ENCODE data around the gene ANTXR1. TPM values are rescaled to one million over a fixed set of nuclear protein-coding genes. Genes with fewer than 3 reads are reported as not detected.

The ANTXR1 gene
- polyA plus RNA-seq, 1 donor, result 29.6 TPM

DNA sequence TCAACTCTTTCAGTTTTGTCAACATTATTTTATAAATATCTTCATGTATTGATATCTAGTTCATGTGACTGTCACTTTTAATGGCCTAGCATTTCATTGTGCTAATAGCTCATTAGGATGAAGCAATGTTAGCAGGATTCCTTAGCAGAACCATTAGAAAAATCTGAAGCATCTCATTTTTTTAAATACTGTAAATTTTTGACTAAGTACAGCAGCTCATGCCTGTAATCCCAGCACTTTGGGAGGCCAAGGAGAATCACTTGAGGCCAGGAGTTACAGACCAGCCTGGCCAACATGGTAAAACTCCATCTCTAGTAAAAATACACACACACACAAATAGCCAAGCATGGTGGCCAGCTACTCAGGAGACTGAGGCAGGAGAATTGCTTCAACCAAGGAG lies 15.6 kb upstream of the ANTXR1 start:
- Histone ChIP-seq H3K27me3 (ENCODE audit: control insufficient read depth, insufficient read depth, low read length) (no peaks in the 10 kb centered on the region), H3K9me3 (ENCODE audit: control insufficient read depth, low read depth, low read length) (no peaks in the 10 kb centered on the region), H3K4me3 (ENCODE audit: low read length) (no peak overlapping the region), H3K27ac (ENCODE audit: low read length) (no peak overlapping the region), H3K4me1 (ENCODE audit: control insufficient read depth, insufficient read depth, low read length) (no peaks in the 10 kb centered on the region), H3K36me3 (ENCODE audit: control insufficient read depth, insufficient read depth, low read length) (no peaks in the 10 kb centered on the region)
- no peak for DNase-seq

DNA sequence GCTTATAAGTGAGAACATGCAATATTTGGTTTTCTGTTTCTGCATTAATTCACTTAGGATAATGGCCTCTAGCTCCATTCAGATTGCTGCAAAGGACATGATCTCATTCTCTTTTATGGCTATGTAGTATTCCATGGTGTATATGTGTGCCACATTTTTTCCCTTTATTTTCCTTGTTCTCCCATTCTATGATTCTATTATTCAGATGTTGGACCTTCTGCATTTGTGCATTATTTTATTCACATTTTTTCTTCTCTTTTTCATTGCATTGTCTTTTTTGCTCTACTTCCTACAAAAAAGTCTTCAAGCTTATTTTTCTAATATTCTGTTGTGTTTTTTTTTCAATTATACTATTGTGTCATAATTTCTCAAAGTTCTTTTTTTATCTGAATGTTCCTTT lies 11.1 kb upstream of the ANTXR1 start:
- Histone ChIP-seq H3K27ac (ENCODE audit: low read length) (no peak overlapping the region), H3K27me3 (ENCODE audit: control insufficient read depth, insufficient read depth, low read length) (no peaks in the 10 kb centered on the region), H3K4me1 (ENCODE audit: control insufficient read depth, insufficient read depth, low read length) (no peaks in the 10 kb centered on the region)

DNA sequence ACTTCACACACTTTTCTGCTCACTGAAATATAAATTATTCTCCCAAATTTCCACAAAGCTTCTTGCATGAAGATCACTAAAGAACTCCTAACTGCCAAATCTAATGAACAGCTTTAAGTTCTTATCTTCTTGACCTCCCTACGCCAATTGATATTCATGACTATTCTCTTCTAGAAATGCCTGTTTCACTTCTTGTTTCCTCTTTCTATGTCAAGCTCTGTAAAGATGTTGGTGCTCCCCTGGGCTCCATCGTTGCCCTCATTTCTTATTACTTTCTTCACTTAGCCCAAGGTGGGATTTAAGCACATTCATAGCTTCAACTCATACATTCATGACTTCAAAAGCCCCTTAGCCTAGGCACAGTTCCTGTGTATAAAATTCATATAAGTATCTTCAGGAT lies 9.2 kb upstream of the ANTXR1 start:
- no CpG with 5 or more reads among the region's 2 CpGs for WGBS (ENCODE audit: insufficient coverage, low lambda C conversion rate)

More for the DNA sequence above, 11.1 kb upstream of the ANTXR1 start:
- DNase-seq, result no peak
- Histone ChIP-seq H3K36me3 (ENCODE audit: control insufficient read depth, insufficient read depth, low read length) (no peaks in the 10 kb centered on the region), H3K4me3 (ENCODE audit: low read length) (no peak overlapping the region), H3K9me3 (ENCODE audit: control insufficient read depth, low read depth, low read length) (no peaks in the 10 kb centered on the region)

DNA sequence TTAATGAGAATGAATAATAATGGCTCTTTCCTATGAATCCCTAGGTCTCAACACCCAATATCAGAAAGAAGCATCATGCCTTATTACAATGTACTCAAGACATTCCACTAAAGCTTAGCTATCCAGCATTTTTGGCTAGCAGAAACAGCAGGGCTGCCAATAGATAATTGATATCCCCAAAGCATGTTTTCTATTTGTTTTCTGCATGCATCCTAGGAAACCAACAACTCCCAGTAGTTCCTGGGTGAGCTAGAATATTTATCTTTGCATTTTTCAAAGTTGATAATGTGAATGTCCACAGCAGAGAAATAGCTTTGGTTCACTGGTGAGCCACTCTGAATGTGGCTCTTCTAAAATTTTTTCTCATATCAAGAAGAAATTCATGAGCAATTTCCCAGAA lies 5.8 kb upstream of the ANTXR1 start:
- H3K4me3 ChIP-seq (ENCODE audit: low read length), result no peak overlapping the region
- no peak overlapping the region for H3K27ac ChIP-seq (ENCODE audit: low read length)
- H3K4me1 ChIP-seq (ENCODE audit: control insufficient read depth, insufficient read depth, low read length), result no peaks in the 10 kb centered on the region
- H3K27me3 ChIP-seq (ENCODE audit: control insufficient read depth, insufficient read depth, low read length), result peaks cover 20% of the 10 kb centered on the region
- H3K36me3 ChIP-seq (ENCODE audit: control insufficient read depth, insufficient read depth, low read length), result no peaks in the 10 kb centered on the region
- H3K9me3 ChIP-seq (ENCODE audit: control insufficient read depth, low read depth, low read length), result no peaks in the 10 kb centered on the region
- no peak for DNase-seq

More for the DNA sequence above, 9.2 kb upstream of the ANTXR1 start:
- no peaks in the 10 kb centered on the region for H3K36me3 ChIP-seq (ENCODE audit: control insufficient read depth, insufficient read depth, low read length)
- H3K9me3 ChIP-seq (ENCODE audit: control insufficient read depth, low read depth, low read length), result no peaks in the 10 kb centered on the region
- no peaks in the 10 kb centered on the region for H3K4me1 ChIP-seq (ENCODE audit: control insufficient read depth, insufficient read depth, low read length)
- H3K27ac ChIP-seq (ENCODE audit: low read length), result no peak overlapping the region
- peaks cover 2% of the 10 kb centered on the region for H3K27me3 ChIP-seq (ENCODE audit: control insufficient read depth, insufficient read depth, low read length)
- no peak overlapping the region for H3K4me3 ChIP-seq (ENCODE audit: low read length)
- DNase-seq, result no peak

DNA sequence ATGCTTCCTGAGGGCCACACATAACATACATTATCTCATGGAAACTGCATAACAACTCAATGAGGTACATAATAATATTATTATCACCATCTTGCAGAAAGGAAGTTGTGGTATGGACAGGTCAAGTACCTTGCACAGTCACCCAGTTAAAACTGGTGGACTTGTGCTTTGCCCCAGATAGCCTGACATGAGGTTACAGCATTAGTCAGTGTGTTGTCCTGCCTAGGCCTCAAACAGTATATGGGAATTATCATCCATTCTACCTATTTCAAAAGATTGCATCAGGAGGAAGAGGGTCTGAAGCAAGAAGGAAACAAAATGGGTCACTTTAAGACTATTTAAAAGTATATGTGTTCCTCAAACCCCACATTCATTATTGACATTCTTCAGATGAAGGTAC lies 5.4 kb upstream of the ANTXR1 start:
- H3K9me3 ChIP-seq (ENCODE audit: control insufficient read depth, low read depth, low read length), result no peaks in the 10 kb centered on the region
- no peak for DNase-seq
- peaks cover 24% of the 10 kb centered on the region for H3K27me3 ChIP-seq (ENCODE audit: control insufficient read depth, insufficient read depth, low read length)
- no peaks in the 10 kb centered on the region for H3K4me1 ChIP-seq (ENCODE audit: control insufficient read depth, insufficient read depth, low read length)
- no peak overlapping the region for H3K4me3 ChIP-seq (ENCODE audit: low read length)
- H3K36me3 ChIP-seq (ENCODE audit: control insufficient read depth, insufficient read depth, low read length), result no peaks in the 10 kb centered on the region
- no peak overlapping the region for H3K27ac ChIP-seq (ENCODE audit: low read length)

DNA sequence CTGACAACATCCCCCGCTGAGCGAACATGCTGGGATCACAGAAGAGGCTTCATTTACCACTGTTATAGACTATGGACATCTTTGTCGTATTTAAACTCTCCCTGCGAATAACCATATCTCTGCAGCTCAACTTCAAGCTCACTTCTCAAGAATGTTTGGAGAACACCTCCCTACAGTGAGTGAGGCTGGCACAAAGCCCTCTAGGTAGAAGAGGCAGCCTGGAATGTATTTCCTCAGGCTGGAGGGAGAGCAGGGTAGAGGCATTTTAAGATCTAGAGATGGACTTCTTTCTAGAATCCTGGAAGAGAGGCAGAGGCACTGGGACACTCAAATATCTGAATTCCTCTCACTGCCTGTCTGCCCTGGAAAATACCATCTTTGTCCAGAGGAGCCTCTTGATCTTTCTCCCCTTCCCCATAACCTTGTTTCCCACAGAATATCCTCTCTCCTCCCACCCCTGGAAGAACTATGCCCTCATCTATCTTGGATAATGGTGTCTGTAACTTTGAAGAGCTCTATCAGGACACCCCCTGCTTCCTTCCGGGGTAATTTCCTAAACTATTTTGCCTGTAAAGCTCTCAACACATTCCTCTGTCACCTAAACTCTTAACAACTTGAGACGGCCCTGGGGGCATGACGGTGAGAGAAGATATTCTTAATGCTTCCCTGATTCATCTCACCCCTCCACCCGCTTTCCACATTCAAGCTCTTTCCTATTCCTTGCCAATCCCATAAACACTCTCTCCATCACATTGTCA lies 2.4 kb upstream of the ANTXR1 start:
- Histone ChIP-seq H3K9me3 (ENCODE audit: control insufficient read depth, low read depth, low read length) (peaks cover 6% of the 10 kb centered on the region), H3K27ac (ENCODE audit: low read length) (no peak overlapping the region), H3K4me3 (ENCODE audit: low read length) (no peak overlapping the region), H3K36me3 (ENCODE audit: control insufficient read depth, insufficient read depth, low read length) (no peaks in the 10 kb centered on the region), H3K4me1 (ENCODE audit: control insufficient read depth, insufficient read depth, low read length) (peaks cover 4% of the 10 kb centered on the region), H3K27me3 (ENCODE audit: control insufficient read depth, insufficient read depth, low read length) (peaks cover 47% of the 10 kb centered on the region)
- DNase-seq, result no peak
- 65% methylated on average over 3 of the region's 8 CpGs for WGBS (ENCODE audit: insufficient coverage, low lambda C conversion rate)

DNA sequence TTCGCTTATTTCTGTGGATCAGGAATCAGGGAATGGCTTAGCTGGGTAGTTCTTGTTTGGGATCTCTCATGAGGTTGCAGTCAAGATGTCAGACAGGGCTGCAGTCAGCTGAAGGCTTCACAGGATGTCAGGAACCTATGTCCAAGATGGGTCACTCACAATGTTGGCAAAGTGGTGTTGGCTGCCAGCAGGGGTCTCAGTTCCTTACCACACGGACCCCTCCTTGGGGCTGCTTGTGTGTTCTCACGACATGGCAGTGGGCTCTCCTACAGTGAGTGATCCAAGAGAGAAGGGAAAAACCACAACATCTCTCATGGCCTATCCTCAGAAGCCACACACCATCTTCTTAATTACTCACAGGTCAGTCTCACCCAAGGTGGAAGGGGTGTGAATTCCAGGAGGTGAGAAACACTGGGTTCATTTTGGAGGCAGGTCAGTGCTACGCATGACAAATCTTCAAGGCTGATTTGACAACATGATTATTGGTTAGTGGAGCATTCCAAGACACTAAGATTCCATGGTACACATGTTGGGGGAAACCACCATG lies 1.3 kb upstream of the ANTXR1 start:
- H3K4me1 ChIP-seq (ENCODE audit: control insufficient read depth, insufficient read depth, low read length), result peaks cover 4% of the 10 kb centered on the region
- H3K36me3 ChIP-seq (ENCODE audit: control insufficient read depth, insufficient read depth, low read length), result no peaks in the 10 kb centered on the region
- H3K27me3 ChIP-seq (ENCODE audit: control insufficient read depth, insufficient read depth, low read length), result peaks cover 47% of the 10 kb centered on the region
- no peak overlapping the region for H3K27ac ChIP-seq (ENCODE audit: low read length)
- H3K9me3 ChIP-seq (ENCODE audit: control insufficient read depth, low read depth, low read length), result peaks cover 6% of the 10 kb centered on the region
- H3K4me3 ChIP-seq (ENCODE audit: low read length), result no peak overlapping the region
- no CpG with 5 or more reads among the region's 4 CpGs for WGBS (ENCODE audit: insufficient coverage, low lambda C conversion rate)
- no peak for DNase-seq

DNA sequence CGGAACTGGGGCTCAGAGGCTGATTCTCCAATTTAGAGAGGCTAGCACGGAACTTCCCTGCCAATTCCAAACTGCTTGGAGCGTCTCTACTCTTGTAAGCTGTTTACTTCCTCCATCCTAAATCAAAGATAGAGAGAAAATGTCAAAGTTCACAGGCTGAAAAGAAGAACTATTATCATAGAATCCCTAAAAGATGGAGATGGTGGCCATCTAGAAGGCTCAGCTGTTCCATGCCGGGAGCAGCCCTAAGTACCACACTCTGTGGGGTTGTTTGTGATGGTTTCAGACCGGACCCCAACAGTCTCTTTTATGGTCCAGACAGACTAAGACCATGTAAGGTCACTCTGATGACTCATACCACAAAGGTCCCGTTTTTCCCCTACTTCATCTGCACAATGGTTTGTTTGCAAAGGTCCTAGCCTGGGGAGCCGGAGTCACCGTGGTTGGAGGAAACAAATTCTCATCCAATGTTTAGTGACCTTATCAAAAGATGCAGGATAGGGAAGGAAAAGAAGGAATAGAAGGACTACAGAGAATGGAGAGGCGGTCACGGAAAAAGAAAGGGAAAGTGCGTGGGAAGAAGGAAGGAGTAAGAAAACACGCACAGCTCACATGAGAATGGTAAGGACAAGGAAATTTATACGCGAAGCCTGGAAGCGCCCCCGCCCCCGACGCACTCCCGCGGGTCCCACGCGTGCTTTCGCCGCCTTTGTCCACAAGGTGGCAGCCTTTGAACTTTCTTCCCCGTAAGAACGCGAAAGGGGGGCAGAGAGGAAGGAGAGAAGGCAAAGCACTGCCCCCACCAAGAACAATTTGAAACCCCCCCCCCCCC lies 453 bp upstream of the ANTXR1 start:
- peak; percentile 31 to 50 for DNase-seq
- WGBS (ENCODE audit: insufficient coverage, low lambda C conversion rate), result 5% methylated on average over 6 of the region's 27 CpGs
- Histone ChIP-seq H3K9me3 (ENCODE audit: control insufficient read depth, low read depth, low read length) (peaks cover 6% of the 10 kb centered on the region), H3K4me3 (ENCODE audit: low read length) (peak overlapping the region; percentile 59), H3K4me1 (ENCODE audit: control insufficient read depth, insufficient read depth, low read length) (peaks cover 6% of the 10 kb centered on the region), H3K27ac (ENCODE audit: low read length) (no peak overlapping the region), H3K27me3 (ENCODE audit: control insufficient read depth, insufficient read depth, low read length) (peaks cover 50% of the 10 kb centered on the region), H3K36me3 (ENCODE audit: control insufficient read depth, insufficient read depth, low read length) (no peaks in the 10 kb centered on the region)

DNA sequence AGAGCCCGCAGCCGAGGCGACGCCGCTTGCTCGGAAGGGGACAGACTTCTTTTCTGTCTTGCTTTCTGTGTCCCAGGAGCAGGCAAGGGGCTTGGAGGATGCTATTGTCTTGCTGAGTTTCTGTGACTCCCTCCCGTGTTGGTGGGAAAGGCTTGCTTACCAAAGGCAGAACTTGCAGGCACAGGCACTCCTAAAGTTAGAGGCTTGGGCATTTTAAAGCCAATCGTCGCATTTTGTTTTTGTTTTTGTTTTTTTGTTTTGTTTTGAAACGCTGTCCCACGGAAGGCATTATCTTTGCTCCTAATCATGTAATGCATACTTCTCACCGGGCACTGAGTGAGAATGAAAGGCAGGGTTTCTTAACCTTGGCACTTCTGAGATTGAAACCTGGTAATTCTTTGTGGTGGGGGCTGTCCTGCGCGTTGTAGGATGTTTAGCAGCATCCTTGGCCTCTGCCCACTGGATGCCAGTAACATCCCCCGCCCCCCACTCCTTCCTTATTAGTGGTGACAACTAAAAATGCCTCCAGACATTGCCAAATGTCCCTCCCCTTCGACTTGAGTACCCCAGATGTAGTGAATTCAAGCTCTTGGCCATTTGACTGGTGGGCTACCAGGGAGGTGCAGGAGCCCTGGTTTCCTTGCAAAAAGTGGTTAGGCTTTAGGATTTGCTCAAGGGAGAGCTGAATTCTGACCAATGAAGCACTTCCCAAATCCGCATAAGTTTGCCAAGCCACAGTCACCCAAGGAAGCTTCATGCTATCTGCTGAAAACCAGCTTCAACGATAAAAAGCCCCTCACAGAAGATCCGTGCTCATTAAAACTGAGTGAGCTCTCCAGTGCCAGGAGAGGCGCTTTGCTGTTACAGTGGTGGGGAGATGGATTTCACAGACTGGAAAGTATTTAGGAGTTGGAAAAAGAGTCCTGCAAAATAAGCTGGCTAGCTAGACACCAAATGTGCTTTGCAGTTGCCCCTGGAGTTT lies 1.2 kb downstream of the ANTXR1 start:
- no peak for DNase-seq
- Histone ChIP-seq H3K4me1 (ENCODE audit: control insufficient read depth, insufficient read depth, low read length) (peaks cover 6% of the 10 kb centered on the region), H3K4me3 (ENCODE audit: low read length) (peak overlapping the region; percentile 59), H3K27me3 (ENCODE audit: control insufficient read depth, insufficient read depth, low read length) (peaks cover 52% of the 10 kb centered on the region), H3K9me3 (ENCODE audit: control insufficient read depth, low read depth, low read length) (peaks cover 6% of the 10 kb centered on the region), H3K36me3 (ENCODE audit: control insufficient read depth, insufficient read depth, low read length) (no peaks in the 10 kb centered on the region), H3K27ac (ENCODE audit: low read length) (peak overlapping the region; percentile 32)
- no CpG with 5 or more reads among the region's 20 CpGs for WGBS (ENCODE audit: insufficient coverage, low lambda C conversion rate)

DNA sequence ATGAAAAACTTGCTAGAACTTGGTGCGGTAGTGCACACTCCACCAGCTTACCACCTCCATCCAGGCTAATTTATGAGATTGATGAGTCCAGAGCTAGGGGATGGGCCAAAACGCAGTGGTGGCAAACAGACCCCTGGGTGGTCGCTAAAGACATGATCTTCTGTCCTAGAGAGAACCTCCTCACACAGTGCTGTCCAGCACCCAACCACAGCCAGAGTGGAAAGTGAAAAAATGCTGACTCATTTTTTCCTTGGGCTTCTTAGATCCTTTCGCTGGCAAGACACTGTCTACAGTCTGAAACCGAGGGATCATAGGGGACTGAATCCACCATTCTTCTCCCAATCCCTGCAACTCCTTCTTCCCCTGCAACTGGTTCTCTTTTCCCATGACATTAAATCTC lies 4.1 kb downstream of the ANTXR1 start:
- no peak for DNase-seq
- WGBS (ENCODE audit: insufficient coverage, low lambda C conversion rate), result 100% methylated on average over 2 of the region's 5 CpGs
- no peak overlapping the region for H3K4me3 ChIP-seq (ENCODE audit: low read length)
- peaks cover 6% of the 10 kb centered on the region for H3K4me1 ChIP-seq (ENCODE audit: control insufficient read depth, insufficient read depth, low read length)
- H3K36me3 ChIP-seq (ENCODE audit: control insufficient read depth, insufficient read depth, low read length), result no peaks in the 10 kb centered on the region
- peaks cover 36% of the 10 kb centered on the region for H3K27me3 ChIP-seq (ENCODE audit: control insufficient read depth, insufficient read depth, low read length)
- H3K9me3 ChIP-seq (ENCODE audit: control insufficient read depth, low read depth, low read length), result peaks cover 6% of the 10 kb centered on the region
- no peak overlapping the region for H3K27ac ChIP-seq (ENCODE audit: low read length)
